KMS-11 (cell line): ENCODE data around the gene TCF7L2.

ENCODE experiments used
- H2AFZ ChIP-seq: fragments of 200-600 bp; sonication (generic); 2 replicates; pipeline ENCODE4 v1.6.1; 2016; ENCODE audit warnings: antibody characterized with exemption, mixed run types, low read depth
- H3K27ac ChIP-seq: fragments of 200-600 bp; sonication (generic); 2 replicates; pipeline ENCODE4 v1.6.1; 2016; ENCODE audit warnings: mild to moderate bottlenecking, mixed run types
- H3K27me3 ChIP-seq: fragments of 200-600 bp; sonication (generic); 2 replicates; pipeline ENCODE4 v1.6.1; 2017; ENCODE audit warnings: mild to moderate bottlenecking, low read depth, mixed run types, moderate library complexity; ENCODE audit not compliant: insufficient read depth
- H3K36me3 ChIP-seq: fragments of 200-600 bp; sonication (generic); 2 replicates; pipeline ENCODE4 v1.6.1; 2017; ENCODE audit warnings: mild to moderate bottlenecking, mixed run types; ENCODE audit not compliant: insufficient read depth
- H3K4me1 ChIP-seq: fragments of 200-600 bp; sonication (generic); 2 replicates; pipeline ENCODE4 v1.6.1; 2016; ENCODE audit warnings: mild to moderate bottlenecking, low read depth, mixed run types; ENCODE audit not compliant: poor library complexity, severe bottlenecking
- H3K4me2 ChIP-seq: fragments of 200-600 bp; sonication (generic); 2 replicates; pipeline ENCODE4 v1.7.0; 2016; ENCODE audit warnings: mild to moderate bottlenecking, mixed run types
- H3K4me3 ChIP-seq: fragments of 200-600 bp; sonication (generic); IDR thresholded peaks from 2 replicates; pipeline ENCODE4 v1.6.1; 2017; ENCODE audit warnings: low read depth, low read length, mixed read lengths; ENCODE audit not compliant: insufficient read depth
- H3K79me2 ChIP-seq: fragments of 200-600 bp; sonication (generic); 2 replicates; pipeline ENCODE4 v1.6.1; 2016; ENCODE audit warnings: low read depth, mixed run types; ENCODE audit not compliant: insufficient read depth
- H3K9ac ChIP-seq: fragments of 200-600 bp; sonication (generic); 2 replicates; pipeline ENCODE4 v1.6.1; 2016; ENCODE audit warnings: mild to moderate bottlenecking, mixed run types
- H4K20me1 ChIP-seq: fragments of 200-600 bp; sonication (generic); 2 replicates; pipeline ENCODE4 v1.6.1; 2016; ENCODE audit warnings: mild to moderate bottlenecking, mixed run types; ENCODE audit not compliant: insufficient read depth
- CTCF ChIP-seq: fragments of 200-600 bp; sonication (generic); conservative IDR thresholded peaks from 2 replicates; pipeline ENCODE4 v1.6.1; 2017; ENCODE audit warnings: low read depth, mild to moderate bottlenecking, antibody characterized with exemption, low read length, moderate library complexity, mixed read lengths

The TCF7L2 gene

GRCh38 chr10:112999102-112999501 lies 49.1 kb downstream of the TCF7L2 start:
- H3K4me2 ChIP-seq = no peak overlapping the region
- H3K4me3 ChIP-seq = no peak overlapping the region
- TF ChIP-seq CTCF = no peak
- H3K27ac ChIP-seq = no peak overlapping the region
- no peak overlapping the region for H2AFZ ChIP-seq
- no peaks in the 10 kb centered on the region for H4K20me1 ChIP-seq
- no peak overlapping the region for H3K9ac ChIP-seq
- no peaks in the 10 kb centered on the region for H3K36me3 ChIP-seq
- H3K4me1 ChIP-seq = no peaks in the 10 kb centered on the region
- H3K79me2 ChIP-seq = no peaks in the 10 kb centered on the region
- H3K27me3 ChIP-seq = no peaks in the 10 kb centered on the region

- H3K4me2 ChIP-seq = no peak overlapping the region
- no peak overlapping the region for H3K4me3 ChIP-seq
- H3K27ac ChIP-seq = no peak overlapping the region
- H3K36me3 ChIP-seq = no peaks in the 10 kb centered on the region
- H3K4me1 ChIP-seq = no peaks in the 10 kb centered on the region
- no peak for TF ChIP-seq CTCF
- H3K9ac ChIP-seq = no peak overlapping the region
- no peak overlapping the region for H2AFZ ChIP-seq
- no peaks in the 10 kb centered on the region for H3K27me3 ChIP-seq
- H3K79me2 ChIP-seq = no peaks in the 10 kb centered on the region
- no peaks in the 10 kb centered on the region for H4K20me1 ChIP-seq
Observed at GRCh38 chr10:113000442-113000841, 50.4 kb downstream of the TCF7L2 start.

GRCh38 chr10:113000876-113001598 lies 51.0 kb downstream of the TCF7L2 start:
- TF ChIP-seq CTCF = no peak
- H3K9ac ChIP-seq = no peak overlapping the region
- H4K20me1 ChIP-seq = no peaks in the 10 kb centered on the region
- H3K27me3 ChIP-seq = no peaks in the 10 kb centered on the region
- H3K27ac ChIP-seq = no peak overlapping the region
- no peaks in the 10 kb centered on the region for H3K4me1 ChIP-seq
- no peak overlapping the region for H2AFZ ChIP-seq
- no peaks in the 10 kb centered on the region for H3K36me3 ChIP-seq
- H3K4me2 ChIP-seq = no peak overlapping the region
- H3K79me2 ChIP-seq = no peaks in the 10 kb centered on the region
- no peak overlapping the region for H3K4me3 ChIP-seq

- Histone ChIP-seq H3K27me3 (no peaks in the 10 kb centered on the region), H2AFZ (no peak overlapping the region), H4K20me1 (no peaks in the 10 kb centered on the region), H3K4me3 (no peak overlapping the region), H3K36me3 (no peaks in the 10 kb centered on the region), H3K27ac (no peak overlapping the region), H3K9ac (no peak overlapping the region), H3K79me2 (no peaks in the 10 kb centered on the region), H3K4me1 (no peaks in the 10 kb centered on the region), H3K4me2 (no peak overlapping the region)
- no peak for TF ChIP-seq CTCF
Observed at GRCh38 chr10:113001599-113002448, 51.8 kb downstream of the TCF7L2 start.
